ENCODE measurements around the gene AQP7.
"Not testable (repeated sequence)": the region's sequence is repeated elsewhere in the genome, so short reads cannot be mapped to it uniquely, and the experiment has no call there.

Gene AQP7

DNA sequence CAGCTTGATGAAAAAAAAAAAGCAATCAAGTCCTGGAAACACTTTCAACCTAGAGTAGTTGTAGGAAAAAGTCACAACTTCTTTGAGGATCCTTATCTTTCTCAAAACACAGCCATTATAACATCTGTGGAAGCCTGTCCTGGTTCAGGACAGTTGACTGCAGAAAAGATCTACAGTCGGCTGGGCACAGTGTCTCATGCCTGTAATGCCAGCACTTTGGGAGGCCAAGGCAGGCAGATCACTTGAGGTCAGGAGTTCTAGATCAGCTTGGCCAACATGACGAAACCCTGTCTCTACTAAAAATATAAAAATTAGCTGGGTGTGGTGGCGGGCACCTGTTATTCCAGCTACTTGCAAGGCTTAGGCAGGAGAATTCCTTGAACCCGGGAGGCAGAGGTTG lies 37.6 kb downstream of the AQP7 start:
- H3K4me1 ChIP-seq (ENCODE audit: control insufficient read depth, insufficient read depth, low read length); H3K4me3 ChIP-seq (ENCODE audit: low read length); H3K27me3 ChIP-seq (replicated peaks; ENCODE audit: control insufficient read depth, insufficient read depth, low read length); H3K9me3 ChIP-seq (ENCODE audit: control insufficient read depth, low read length); H3K9ac ChIP-seq (ENCODE audit: low read length); DNase-seq (ENCODE audit: low read depth): not testable (repeated sequence)
- H3K36me3 ChIP-seq (ENCODE audit: control insufficient read depth, insufficient read depth, low read length, severe bottlenecking), result peaks cover 66% of the 10 kb centered on the region

DNA sequence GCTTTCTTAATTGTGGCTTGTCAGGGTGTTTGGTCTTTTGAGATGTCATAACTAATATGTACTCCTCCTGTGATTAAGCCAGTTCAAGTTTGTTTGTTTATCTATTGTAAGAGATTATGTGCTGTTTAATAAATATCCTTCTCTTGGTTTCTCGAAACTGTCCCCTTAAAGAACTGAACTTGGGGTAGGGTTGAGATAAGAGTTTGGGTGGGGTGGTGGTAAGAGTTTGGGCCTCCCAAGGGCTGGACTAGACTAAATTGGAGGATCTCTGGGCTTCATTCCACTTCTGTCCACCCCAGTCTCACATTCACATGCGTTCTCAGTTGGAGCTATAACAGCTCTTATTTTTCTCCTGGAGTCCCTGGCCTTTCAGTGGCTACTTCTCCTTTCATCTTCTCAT lies 38.2 kb downstream of the AQP7 start:
- Histone ChIP-seq H3K4me1 (ENCODE audit: control insufficient read depth, insufficient read depth, low read length) (no peaks in the 10 kb centered on the region), H3K27me3 (replicated peaks; ENCODE audit: control insufficient read depth, insufficient read depth, low read length) (no peaks in the 10 kb centered on the region), H3K9ac (ENCODE audit: low read length) (no peak overlapping the region), H3K9me3 (ENCODE audit: control insufficient read depth, low read length) (no peaks in the 10 kb centered on the region), H3K4me3 (ENCODE audit: low read length) (no peak overlapping the region), H3K36me3 (ENCODE audit: control insufficient read depth, insufficient read depth, low read length, severe bottlenecking) (peaks cover 62% of the 10 kb centered on the region)
- no peak for DNase-seq (ENCODE audit: low read depth)

DNA sequence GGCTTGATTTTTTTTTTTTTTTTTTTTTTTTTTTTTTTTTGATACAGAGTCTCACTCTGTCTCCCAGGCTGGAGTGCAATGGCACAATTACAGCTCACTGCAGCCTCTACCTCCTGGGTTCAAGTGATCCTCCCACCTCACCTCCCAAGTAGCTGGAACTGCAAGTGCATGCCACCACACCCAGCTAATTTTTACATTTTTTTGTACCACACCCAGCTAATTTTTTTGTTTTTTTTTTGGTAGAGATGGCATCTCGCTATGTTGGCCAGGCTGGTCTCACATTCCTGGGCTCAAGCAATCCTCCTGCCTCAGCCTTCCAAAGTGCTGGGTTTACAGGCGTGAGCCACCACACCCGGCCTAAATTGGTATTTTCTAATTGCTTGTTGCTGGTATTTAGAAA lies 43.7 kb downstream of the AQP7 start:
- not testable (repeated sequence) for H3K27me3 ChIP-seq (replicated peaks; ENCODE audit: control insufficient read depth, insufficient read depth, low read length); H3K4me1 ChIP-seq (ENCODE audit: control insufficient read depth, insufficient read depth, low read length); H3K9me3 ChIP-seq (ENCODE audit: control insufficient read depth, low read length); H3K9ac ChIP-seq (ENCODE audit: low read length); H3K4me3 ChIP-seq (ENCODE audit: low read length); DNase-seq (ENCODE audit: low read depth)
- H3K36me3 ChIP-seq (ENCODE audit: control insufficient read depth, insufficient read depth, low read length, severe bottlenecking), result peaks cover 47% of the 10 kb centered on the region

DNA sequence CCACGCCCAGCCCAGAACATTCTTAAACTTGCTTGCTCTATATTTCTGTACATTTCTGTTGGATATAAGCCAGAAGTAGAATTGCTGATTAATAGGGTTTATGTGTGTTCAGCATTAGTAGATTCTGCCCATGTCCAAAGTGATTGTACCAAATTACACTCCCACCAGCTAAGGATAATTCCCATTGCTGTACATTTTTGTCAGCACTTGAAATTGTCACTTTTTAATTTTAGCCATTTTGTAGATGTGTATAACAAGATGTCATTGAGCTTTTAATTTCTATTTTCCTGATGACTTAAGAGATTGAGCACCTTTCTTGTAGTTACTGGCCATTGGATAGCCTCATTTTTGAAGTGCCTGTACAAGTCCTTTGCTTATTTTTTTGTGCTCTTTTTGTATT lies 46.4 kb downstream of the AQP7 start:
- no peak for DNase-seq (ENCODE audit: low read depth)
- no peak overlapping the region for H3K4me3 ChIP-seq (ENCODE audit: low read length)
- H3K36me3 ChIP-seq (ENCODE audit: control insufficient read depth, insufficient read depth, low read length, severe bottlenecking), result peaks cover 51% of the 10 kb centered on the region
- no peak overlapping the region for H3K9ac ChIP-seq (ENCODE audit: low read length)
- H3K9me3 ChIP-seq (ENCODE audit: control insufficient read depth, low read length), result no peaks in the 10 kb centered on the region
- peaks cover under 1% of the 10 kb centered on the region for H3K4me1 ChIP-seq (ENCODE audit: control insufficient read depth, insufficient read depth, low read length)
- no peaks in the 10 kb centered on the region for H3K27me3 ChIP-seq (replicated peaks; ENCODE audit: control insufficient read depth, insufficient read depth, low read length)

DNA sequence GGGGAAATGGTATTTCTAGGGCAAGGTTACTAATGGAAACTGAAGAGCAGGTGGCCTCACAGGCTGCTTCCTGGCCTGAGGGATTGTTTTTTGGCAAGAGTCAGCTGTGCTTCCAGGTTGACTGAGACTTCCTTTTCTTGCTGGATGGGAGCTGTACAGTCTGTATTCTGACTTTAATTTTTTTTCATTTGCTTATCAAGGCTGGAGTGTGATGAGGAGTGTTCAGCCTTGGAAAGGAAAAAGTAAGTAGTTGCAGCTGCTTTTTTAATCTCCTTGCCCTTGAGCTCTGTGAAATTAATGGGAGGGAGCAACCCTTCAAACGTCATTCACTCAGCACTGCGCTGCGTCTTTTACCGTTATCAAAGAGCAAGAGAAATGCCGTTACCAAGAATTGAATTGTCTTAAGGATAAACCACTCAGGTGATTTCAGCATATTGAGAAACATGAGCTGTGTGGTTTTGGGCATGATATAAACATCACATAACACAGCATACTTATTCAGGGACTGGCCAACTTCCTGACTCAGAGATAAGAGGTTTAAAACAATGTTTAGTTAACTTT lies 47.6 kb downstream of the AQP7 start:
- H3K4me1 ChIP-seq (ENCODE audit: control insufficient read depth, insufficient read depth, low read length), result peaks cover 12% of the 10 kb centered on the region
- H3K27me3 ChIP-seq (replicated peaks; ENCODE audit: control insufficient read depth, insufficient read depth, low read length), result no peaks in the 10 kb centered on the region
- H3K36me3 ChIP-seq (ENCODE audit: control insufficient read depth, insufficient read depth, low read length, severe bottlenecking), result peaks cover 43% of the 10 kb centered on the region
- no peak overlapping the region for H3K4me3 ChIP-seq (ENCODE audit: low read length)
- no peaks in the 10 kb centered on the region for H3K9me3 ChIP-seq (ENCODE audit: control insufficient read depth, low read length)
- H3K9ac ChIP-seq (ENCODE audit: low read length), result no peak overlapping the region
- DNase-seq (ENCODE audit: low read depth), result peak; percentile 74

DNA sequence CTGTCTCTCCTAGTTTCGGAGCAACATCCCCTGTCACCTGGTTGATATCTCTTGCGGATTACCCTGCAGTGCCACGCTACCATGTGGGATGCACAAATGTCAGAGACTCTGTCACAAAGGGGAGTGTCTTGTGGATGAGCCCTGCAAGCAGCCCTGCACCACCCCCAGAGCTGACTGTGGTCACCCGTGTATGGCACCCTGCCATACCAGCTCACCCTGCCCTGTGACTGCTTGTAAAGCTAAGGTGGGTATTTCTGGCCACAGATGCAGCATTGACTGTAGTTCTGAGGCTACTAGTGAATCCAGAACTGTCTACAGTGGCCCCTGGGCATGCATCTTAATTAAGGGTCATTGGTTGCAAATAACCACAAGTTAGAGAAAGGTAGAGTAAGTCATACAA lies 50.8 kb downstream of the AQP7 start:
- no peak for DNase-seq (ENCODE audit: low read depth)
- no peak overlapping the region for H3K9ac ChIP-seq (ENCODE audit: low read length)
- no peaks in the 10 kb centered on the region for H3K27me3 ChIP-seq (replicated peaks; ENCODE audit: control insufficient read depth, insufficient read depth, low read length)
- peaks cover 63% of the 10 kb centered on the region for H3K36me3 ChIP-seq (ENCODE audit: control insufficient read depth, insufficient read depth, low read length, severe bottlenecking)
- H3K9me3 ChIP-seq (ENCODE audit: control insufficient read depth, low read length), result no peaks in the 10 kb centered on the region
- peaks cover 22% of the 10 kb centered on the region for H3K4me1 ChIP-seq (ENCODE audit: control insufficient read depth, insufficient read depth, low read length)
- H3K4me3 ChIP-seq (ENCODE audit: low read length), result no peak overlapping the region

DNA sequence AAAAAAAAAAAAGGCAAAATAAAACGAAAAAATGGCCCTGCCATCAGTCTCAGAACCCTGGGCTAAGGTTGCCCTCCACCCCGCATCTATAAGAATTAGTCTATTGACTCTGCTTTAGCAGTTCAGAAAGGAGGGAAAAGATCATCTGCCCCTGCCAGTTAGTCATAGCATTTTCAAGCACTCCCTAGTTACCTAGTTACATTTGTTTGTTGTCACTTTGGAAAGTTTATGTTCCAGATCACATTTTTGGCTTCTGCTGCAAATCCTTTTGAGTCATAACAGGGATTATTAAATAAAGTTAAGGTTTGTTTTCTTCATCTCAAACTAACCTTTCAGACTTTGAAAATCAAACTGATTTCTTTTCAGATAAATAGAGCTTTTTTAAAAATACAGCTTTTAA lies 52.1 kb downstream of the AQP7 start:
- Histone ChIP-seq H3K4me3 (ENCODE audit: low read length) (no peak overlapping the region), H3K9me3 (ENCODE audit: control insufficient read depth, low read length) (no peaks in the 10 kb centered on the region), H3K27me3 (replicated peaks; ENCODE audit: control insufficient read depth, insufficient read depth, low read length) (no peaks in the 10 kb centered on the region), H3K9ac (ENCODE audit: low read length) (peak overlapping the region; percentile 47), H3K4me1 (ENCODE audit: control insufficient read depth, insufficient read depth, low read length) (peaks cover 25% of the 10 kb centered on the region), H3K36me3 (ENCODE audit: control insufficient read depth, insufficient read depth, low read length, severe bottlenecking) (peaks cover 66% of the 10 kb centered on the region)
- DNase-seq (ENCODE audit: low read depth), result peak; percentile 92

DNA sequence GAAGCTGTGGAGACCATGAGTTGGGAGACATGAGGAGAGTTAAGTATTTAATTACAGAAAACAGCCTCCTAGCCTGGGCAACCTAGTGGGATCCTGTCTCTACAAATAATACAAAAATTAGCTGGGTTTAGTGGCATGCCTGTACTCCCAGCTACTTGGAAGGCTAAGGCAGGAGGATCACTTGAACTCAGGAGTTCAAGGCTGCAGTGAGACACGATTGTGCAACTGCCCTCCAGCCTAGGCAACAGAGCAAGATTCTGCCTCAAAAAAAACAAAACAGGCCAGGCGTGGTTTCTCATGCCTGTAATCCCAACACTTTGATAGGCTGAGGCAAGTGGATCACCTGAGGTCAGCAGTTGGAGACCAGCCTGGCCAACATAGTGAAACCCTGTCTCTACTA lies 52.6 kb downstream of the AQP7 start:
- Histone ChIP-seq H3K36me3 (ENCODE audit: control insufficient read depth, insufficient read depth, low read length, severe bottlenecking) (peaks cover 64% of the 10 kb centered on the region), H3K9ac (ENCODE audit: low read length) (no peak overlapping the region)

DNA sequence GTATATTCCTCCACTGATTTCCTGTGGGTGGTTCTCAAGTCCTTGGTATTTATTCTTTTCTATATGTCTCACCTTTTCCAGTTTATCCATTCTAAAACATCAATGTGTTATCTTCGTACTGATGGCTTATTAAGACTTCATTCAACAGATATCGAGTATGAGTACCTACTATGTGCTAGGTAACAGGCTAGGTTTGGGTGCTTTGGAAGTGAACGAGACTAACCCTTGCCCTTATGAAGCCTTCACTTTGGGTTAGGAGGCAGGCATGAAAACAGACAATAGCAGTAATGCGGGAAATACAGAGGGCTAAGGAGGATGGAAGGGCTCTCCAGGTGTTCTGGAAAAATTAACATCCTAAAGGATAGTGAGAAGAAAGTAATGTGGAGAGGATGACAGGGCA lies 53.4 kb downstream of the AQP7 start:
- Histone ChIP-seq H3K9ac (ENCODE audit: low read length) (no peak overlapping the region), H3K4me1 (ENCODE audit: control insufficient read depth, insufficient read depth, low read length) (peaks cover 25% of the 10 kb centered on the region), H3K9me3 (ENCODE audit: control insufficient read depth, low read length) (no peaks in the 10 kb centered on the region), H3K27me3 (replicated peaks; ENCODE audit: control insufficient read depth, insufficient read depth, low read length) (no peaks in the 10 kb centered on the region), H3K4me3 (ENCODE audit: low read length) (no peak overlapping the region), H3K36me3 (ENCODE audit: control insufficient read depth, insufficient read depth, low read length, severe bottlenecking) (peaks cover 62% of the 10 kb centered on the region)
- no peak for DNase-seq (ENCODE audit: low read depth)

More for the DNA sequence above, 52.6 kb downstream of the AQP7 start:
- Histone ChIP-seq H3K9me3 (ENCODE audit: control insufficient read depth, low read length) (no peaks in the 10 kb centered on the region), H3K4me1 (ENCODE audit: control insufficient read depth, insufficient read depth, low read length) (peaks cover 25% of the 10 kb centered on the region), H3K27me3 (replicated peaks; ENCODE audit: control insufficient read depth, insufficient read depth, low read length) (no peaks in the 10 kb centered on the region), H3K4me3 (ENCODE audit: low read length) (no peak overlapping the region)
- peak; percentile 30 for DNase-seq (ENCODE audit: low read depth)

DNA sequence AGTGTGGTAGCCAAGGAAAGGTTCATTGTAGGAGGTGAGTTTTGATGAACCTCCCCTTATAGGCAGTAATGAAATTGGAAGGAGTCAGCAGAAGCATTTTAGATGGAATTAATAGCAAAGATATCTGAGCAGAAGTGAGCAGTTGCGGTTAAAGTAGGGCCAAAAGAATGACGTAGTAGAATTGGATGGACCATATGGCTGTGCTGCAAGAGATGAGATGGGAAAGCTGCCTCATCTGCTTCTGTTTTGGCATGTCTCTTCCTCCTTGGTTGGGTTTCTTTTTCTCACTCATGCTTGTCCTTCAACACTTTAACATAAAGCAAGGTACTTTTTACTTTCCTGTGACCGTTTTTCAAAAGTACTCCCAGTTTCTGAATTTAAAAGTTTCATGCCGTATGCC lies 55.8 kb downstream of the AQP7 start:
- H3K36me3 ChIP-seq (ENCODE audit: control insufficient read depth, insufficient read depth, low read length, severe bottlenecking), result peaks cover 75% of the 10 kb centered on the region
- H3K9ac ChIP-seq (ENCODE audit: low read length), result no peak overlapping the region
- peaks cover 25% of the 10 kb centered on the region for H3K4me1 ChIP-seq (ENCODE audit: control insufficient read depth, insufficient read depth, low read length)
- H3K9me3 ChIP-seq (ENCODE audit: control insufficient read depth, low read length), result no peaks in the 10 kb centered on the region
- no peaks in the 10 kb centered on the region for H3K27me3 ChIP-seq (replicated peaks; ENCODE audit: control insufficient read depth, insufficient read depth, low read length)
- DNase-seq (ENCODE audit: low read depth), result no peak
- H3K4me3 ChIP-seq (ENCODE audit: low read length), result no peak overlapping the region

DNA sequence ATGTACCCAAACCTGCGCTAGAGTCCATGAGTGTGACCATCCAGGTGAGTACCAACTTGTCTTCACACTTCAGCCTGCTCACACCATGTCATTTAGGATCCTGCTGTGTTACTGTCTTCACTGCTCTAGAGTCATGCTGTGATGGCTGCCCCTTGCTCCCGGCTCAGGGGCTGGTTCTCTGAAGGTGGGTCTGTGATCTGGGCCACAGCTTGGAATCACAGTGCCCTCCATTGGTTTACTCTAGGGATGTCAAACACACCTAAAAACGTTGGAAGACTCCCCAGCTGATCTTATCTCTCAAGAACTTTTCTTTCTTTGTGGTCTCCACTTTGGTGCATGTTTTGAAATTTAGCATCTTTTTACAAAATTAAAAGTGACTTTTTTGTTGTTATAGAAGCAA lies 58.2 kb downstream of the AQP7 start:
- peaks cover 94% of the 10 kb centered on the region for H3K36me3 ChIP-seq (ENCODE audit: control insufficient read depth, insufficient read depth, low read length, severe bottlenecking)
- no peaks in the 10 kb centered on the region for H3K27me3 ChIP-seq (replicated peaks; ENCODE audit: control insufficient read depth, insufficient read depth, low read length)
- DNase-seq (ENCODE audit: low read depth), result no peak
- peaks cover 8% of the 10 kb centered on the region for H3K4me1 ChIP-seq (ENCODE audit: control insufficient read depth, insufficient read depth, low read length)
- peaks cover 6% of the 10 kb centered on the region for H3K9me3 ChIP-seq (ENCODE audit: control insufficient read depth, low read length)
- no peak overlapping the region for H3K4me3 ChIP-seq (ENCODE audit: low read length)
- H3K9ac ChIP-seq (ENCODE audit: low read length), result no peak overlapping the region

- Histone ChIP-seq H3K36me3 (ENCODE audit: control insufficient read depth, insufficient read depth, low read length, severe bottlenecking) (peaks cover 89% of the 10 kb centered on the region), H3K27me3 (replicated peaks; ENCODE audit: control insufficient read depth, insufficient read depth, low read length) (no peaks in the 10 kb centered on the region), H3K9me3 (ENCODE audit: control insufficient read depth, low read length) (peaks cover 6% of the 10 kb centered on the region), H3K4me3 (ENCODE audit: low read length) (no peak overlapping the region), H3K4me1 (ENCODE audit: control insufficient read depth, insufficient read depth, low read length) (no peaks in the 10 kb centered on the region), H3K9ac (ENCODE audit: low read length) (no peak overlapping the region)
- DNase-seq (ENCODE audit: low read depth), result no peak
Measured at GRCh38 chr9:33341182-33341581, 61.2 kb downstream of the AQP7 start.
